WTC11 (cell line): ENCODE measurements around the gene GSK3B. TPM values are rescaled to one million over a fixed set of nuclear protein-coding genes. Genes with fewer than 3 reads are reported as not detected.

Experiments used
- ATAC-seq: fragments of 200-7000 bp; cut with Tn5 transposase; 2 replicates; pipeline ENCODE4 v1.10.0; 2021; ENCODE audit warnings: mild to moderate bottlenecking, moderate library complexity
- CTCF ChIA-PET: fragments of 300-600 bp; sonication (Branson Sonifier 250); formaldehyde crosslinking; loops from one replicate; lab custom pipeline; 2021; ENCODE audit warnings: antibody characterized with exemption; lab: Charles Lee
- POLR2A ChIA-PET: fragments of 350-600 bp; sonication (Branson Sonifier 250); formaldehyde crosslinking; loops from one replicate; lab custom pipeline; 2021; ENCODE audit warnings: antibody characterized with exemption; lab: Charles Lee
- DNase-seq: peaks from one replicate; pipeline ENCODE4 v3.0.0; 2021; ENCODE audit warnings: low spot score
- H3K27ac Mint-ChIP-seq: 2 replicates; pipeline ENCODE4 v1.8.0; 2021; ENCODE audit warnings: mixed read lengths
- H3K27me3 Mint-ChIP-seq: 2 replicates; pipeline ENCODE4 v1.8.0; 2021; ENCODE audit warnings: low read depth, mild to moderate bottlenecking, moderate library complexity, mixed read lengths
- H3K36me3 Mint-ChIP-seq: 2 replicates; pipeline ENCODE4 v1.8.0; 2021; ENCODE audit warnings: mixed read lengths
- H3K4me1 Mint-ChIP-seq: 2 replicates; pipeline ENCODE4 v1.8.0; 2022; ENCODE audit warnings: mixed read lengths
- H3K4me3 Mint-ChIP-seq: 2 replicates; pipeline ENCODE4 v1.8.0; 2021; ENCODE audit warnings: mild to moderate bottlenecking, moderate library complexity, mixed read lengths
- H3K9me3 Mint-ChIP-seq: 2 replicates; pipeline ENCODE4 v1.8.0; 2021; ENCODE audit warnings: mixed read lengths
- ARID4B ChIP-seq: sonication (generic); formaldehyde crosslinking; IDR thresholded peaks from 2 replicates; pipeline ENCODE4 v1.8.0; 2023; ENCODE audit warnings: missing genetic modification reagents, mild to moderate bottlenecking, borderline replicate concordance
- ELF4 ChIP-seq: sonication (generic); formaldehyde crosslinking; IDR thresholded peaks from 2 replicates; pipeline ENCODE4 v1.8.1; 2022; ENCODE audit warnings: low read depth, mild to moderate bottlenecking, moderate library complexity, missing genetic modification reagents
- FOXJ3 ChIP-seq: sonication (generic); formaldehyde crosslinking; IDR thresholded peaks from 2 replicates; pipeline ENCODE4 v1.9.0; 2021; ENCODE audit warnings: missing genetic modification reagents, mild to moderate bottlenecking, borderline replicate concordance
- FOXP4 ChIP-seq: sonication (generic); formaldehyde crosslinking; IDR thresholded peaks from 2 replicates; pipeline ENCODE4 v1.8.0; 2022; ENCODE audit warnings: mild to moderate bottlenecking, missing genetic modification reagents
- GRHL2 ChIP-seq: fragments of 250-450 bp; sonication (Bioruptor Pico); IDR thresholded peaks from 2 replicates; pipeline ENCODE4 v1.8.0; 2022; ENCODE audit warnings: mild to moderate bottlenecking, moderate library complexity; ENCODE audit not compliant: insufficient replicate concordance, severe bottlenecking
- GTF2I ChIP-seq: fragments of 250-450 bp; sonication (Bioruptor Pico); conservative IDR thresholded peaks from 2 replicates; pipeline ENCODE4 v1.4.0; 2021; ENCODE audit warnings: mild to moderate bottlenecking
- IRF1 ChIP-seq: sonication (generic); formaldehyde crosslinking; IDR thresholded peaks from 2 replicates; pipeline ENCODE4 v1.8.0; 2023; ENCODE audit warnings: missing genetic modification reagents
- JAZF1 ChIP-seq: fragments of 250-450 bp; sonication (Bioruptor Pico); IDR thresholded peaks from 2 replicates; pipeline ENCODE4 v1.9.0; 2021; ENCODE audit warnings: moderate library complexity, mild to moderate bottlenecking, inconsistent platforms
- JUN ChIP-seq: sonication (generic); formaldehyde crosslinking; IDR thresholded peaks from 2 replicates; pipeline ENCODE4 v1.8.0; 2023; ENCODE audit warnings: mild to moderate bottlenecking, missing genetic modification reagents
- MLX ChIP-seq: sonication (generic); formaldehyde crosslinking; IDR thresholded peaks from 2 replicates; pipeline ENCODE4 v1.8.1; 2023; ENCODE audit warnings: mild to moderate bottlenecking, missing genetic modification reagents, moderate library complexity
- NFE2L1 ChIP-seq: sonication (generic); formaldehyde crosslinking; IDR thresholded peaks from 2 replicates; pipeline ENCODE4 v1.8.1; 2023; ENCODE audit warnings: missing genetic modification reagents
- NFYB ChIP-seq: sonication (generic); formaldehyde crosslinking; conservative IDR thresholded peaks from 2 replicates; pipeline ENCODE4 v1.8.0; 2022; ENCODE audit warnings: low read depth, missing genetic modification reagents
- NR3C1 ChIP-seq: sonication (generic); formaldehyde crosslinking; conservative IDR thresholded peaks from 2 replicates; pipeline ENCODE4 v1.8.1; 2023; ENCODE audit warnings: low read depth, mild to moderate bottlenecking, missing genetic modification reagents
- SP1 ChIP-seq: sonication (generic); formaldehyde crosslinking; conservative IDR thresholded peaks from 2 replicates; pipeline ENCODE4 v1.8.1; 2022; ENCODE audit warnings: missing genetic modification reagents
- TEAD1 ChIP-seq: sonication (generic); formaldehyde crosslinking; IDR thresholded peaks from 2 replicates; pipeline ENCODE4 v1.8.0; 2022; ENCODE audit warnings: mild to moderate bottlenecking, missing genetic modification reagents
- USF1 ChIP-seq: sonication (generic); formaldehyde crosslinking; IDR thresholded peaks from 2 replicates; pipeline ENCODE4 v1.8.0; 2022; ENCODE audit warnings: mild to moderate bottlenecking, missing genetic modification reagents
- ZBTB21 ChIP-seq: sonication (generic); formaldehyde crosslinking; IDR thresholded peaks from 2 replicates; pipeline ENCODE4 v1.8.1; 2023; ENCODE audit warnings: mild to moderate bottlenecking, missing genetic modification reagents, borderline replicate concordance
- ZBTB43 ChIP-seq: sonication (generic); formaldehyde crosslinking; IDR thresholded peaks from 2 replicates; pipeline ENCODE4 v1.8.1; 2023; ENCODE audit warnings: mild to moderate bottlenecking, missing genetic modification reagents
- ZMAT4 ChIP-seq: fragments of 250-450 bp; sonication (Bioruptor Pico); IDR thresholded peaks from 2 replicates; pipeline ENCODE4 v1.9.0; 2021; ENCODE audit warnings: mild to moderate bottlenecking
- ZNF317 ChIP-seq: sonication (generic); formaldehyde crosslinking; IDR thresholded peaks from 2 replicates; pipeline ENCODE4 v1.8.1; 2023; ENCODE audit warnings: low read depth, mild to moderate bottlenecking, moderate library complexity, missing genetic modification reagents, borderline replicate concordance
- ZNF425 ChIP-seq: fragments of 250-450 bp; sonication (Bioruptor Pico); conservative IDR thresholded peaks from 2 replicates; pipeline ENCODE4 v1.9.0; 2021; ENCODE audit warnings: mild to moderate bottlenecking
- ZNF671 ChIP-seq: fragments of 250-450 bp; sonication (Bioruptor Pico); IDR thresholded peaks from 2 replicates; pipeline ENCODE4 v1.8.0; 2021; ENCODE audit warnings: mild to moderate bottlenecking
- total RNA-seq: library from RNA; stranded (reverse); gene quantifications from 3 replicates; pipeline ENCODE4 v1.2.3, GENCODE V29; 2021

The GSK3B gene
- total RNA-seq, 1 experiment from 2014 or later = 48.9 TPM

GRCh38 chr3:119800844-119801243, 293.4 kb downstream of the GSK3B start:
- H3K9me3 Mint-ChIP-seq = 0 out of 2 replicates have a peak, but pooled peaks cover 5% of the 10 kb centered on the region
- ChIA-PET POLR2A (interaction anchor here (0.5 to 0.8 kb wide), 2 partner anchors 19 to 170 kb away, joined by 7 read pairs; no protein-coding TSS in a partner anchor), CTCF (interaction anchor here (0.6 to 1.4 kb wide), 4 partner anchors 9 to 760 kb away, joined by 3 to 4 read pairs (median 3); no protein-coding TSS in a partner anchor)
- H3K36me3 Mint-ChIP-seq = no peaks in the 10 kb centered on the region
- H3K4me3 Mint-ChIP-seq = no peak overlapping the region
- H3K27ac Mint-ChIP-seq = no peak overlapping the region
- ATAC-seq (no peak), DNase-seq (no peak)
- TF ChIP-seq TEAD1 (no peak), ELF4 (CRISPR knock-in tag) (no peak), MLX (CRISPR knock-in tag) (no peak), IRF1 (CRISPR knock-in tag) (no peak), ZBTB21 (CRISPR knock-in tag) (no peak), FOXJ3 (CRISPR knock-in tag) (no peak), USF1 (CRISPR knock-in tag) (no peak), ZBTB43 (CRISPR knock-in tag) (no peak), GRHL2 (no peak), SP1 (no peak), NR3C1 (no peak), JAZF1 (CRISPR knock-in tag) (no peak), NFE2L1 (CRISPR knock-in tag) (no peak), NFYB (no peak), JUN (CRISPR knock-in tag) (no peak), ZNF671 (CRISPR knock-in tag) (no peak), FOXP4 (no peak)
- peaks cover 2% of the 10 kb centered on the region for H3K4me1 Mint-ChIP-seq
- H3K27me3 Mint-ChIP-seq = no peaks in the 10 kb centered on the region

GRCh38 chr3:119796785-119797184, 297.5 kb downstream of the GSK3B start:
- DNase-seq = no peak
- Mint-ChIP-seq H3K4me1 (peaks cover 12% of the 10 kb centered on the region), H3K36me3 (no peaks in the 10 kb centered on the region), H3K27me3 (no peaks in the 10 kb centered on the region), H3K9me3 (no peaks in the 10 kb centered on the region), H3K27ac (no peak overlapping the region), H3K4me3 (no peak overlapping the region)
- ChIA-PET CTCF (no interaction called here), POLR2A (no interaction called here)
- no peak for ATAC-seq
- TF ChIP-seq IRF1 (CRISPR knock-in tag) = no peak
- TF ChIP-seq ZMAT4 = no peak
- TF ChIP-seq ZNF317 (CRISPR knock-in tag) = no peak
- TF ChIP-seq ARID4B (CRISPR knock-in tag) = no peak
- TF ChIP-seq ZNF425 (CRISPR knock-in tag) = no peak
- no peak for TF ChIP-seq GTF2I (CRISPR knock-in tag)
- no peak for TF ChIP-seq FOXJ3 (CRISPR knock-in tag)
